GM18508 (cell line): ENCODE measurements around the gene ACOX3.
A peak's percentile ranks its signal among the peaks of the same experiment; 100 is the strongest.
"Not testable (repeated sequence)": the region's sequence is repeated elsewhere in the genome, so short reads cannot be mapped to it uniquely, and the experiment has no call there.

ENCODE experiments used
- ATAC-seq: cut with Tn5 transposase; IDR thresholded peaks from one replicate; pipeline ENCODE4 v1.9.1; 2021; ENCODE audit warnings: moderate number of reproducible peaks; ENCODE audit not compliant: insufficient read depth, unreplicated experiment

The ACOX3 gene

DNA sequence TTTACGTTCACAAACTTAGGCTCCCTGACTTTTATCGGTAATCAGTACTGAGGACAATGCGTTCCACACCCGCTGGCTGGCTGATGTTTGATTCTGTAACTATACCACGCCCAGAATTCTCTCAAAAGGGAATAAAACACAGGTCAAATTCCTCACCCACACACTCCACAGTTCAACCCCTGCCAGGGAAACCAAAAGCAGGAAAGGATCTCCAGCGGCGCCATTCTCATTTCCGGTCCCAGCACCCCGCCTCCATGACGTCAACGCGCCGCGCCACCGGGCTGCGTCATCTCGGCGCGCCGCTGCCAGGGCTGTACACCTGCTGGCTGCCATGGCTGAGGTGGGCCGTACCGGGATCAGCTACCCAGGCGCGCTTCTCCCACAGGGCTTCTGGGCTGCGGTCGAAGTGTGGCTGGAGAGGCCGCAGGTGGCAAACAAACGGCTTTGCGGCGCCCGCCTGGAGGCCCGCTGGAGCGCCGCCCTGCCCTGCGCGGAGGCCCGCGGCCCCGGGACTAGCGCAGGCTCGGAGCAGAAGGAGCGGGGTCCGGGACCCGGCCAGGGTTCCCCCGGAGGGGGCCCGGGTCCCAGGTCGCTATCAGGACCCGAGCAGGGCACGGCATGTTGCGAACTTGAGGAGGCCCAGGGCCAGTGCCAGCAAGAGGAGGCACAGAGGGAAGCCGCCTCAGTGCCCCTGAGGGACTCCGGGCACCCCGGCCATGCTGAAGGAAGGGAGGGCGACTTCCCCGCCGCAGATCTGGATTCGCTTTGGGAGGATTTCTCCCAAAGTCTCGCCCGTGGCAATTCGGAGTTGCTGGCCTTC lies at the start of gene ACOX3, which contains the start of gene TRMT44:
ACOX3 (minus strand) TSS at position 232 of the 820 bp plus-strand sequence. CDS start 24,202 bp downstream, outside the sequence.
TRMT44 (plus strand) TSS at position 286 of the 820 bp plus-strand sequence; CDS start at position 332, 46 bp downstream.
- peak; percentile 47 for ATAC-seq

DNA sequence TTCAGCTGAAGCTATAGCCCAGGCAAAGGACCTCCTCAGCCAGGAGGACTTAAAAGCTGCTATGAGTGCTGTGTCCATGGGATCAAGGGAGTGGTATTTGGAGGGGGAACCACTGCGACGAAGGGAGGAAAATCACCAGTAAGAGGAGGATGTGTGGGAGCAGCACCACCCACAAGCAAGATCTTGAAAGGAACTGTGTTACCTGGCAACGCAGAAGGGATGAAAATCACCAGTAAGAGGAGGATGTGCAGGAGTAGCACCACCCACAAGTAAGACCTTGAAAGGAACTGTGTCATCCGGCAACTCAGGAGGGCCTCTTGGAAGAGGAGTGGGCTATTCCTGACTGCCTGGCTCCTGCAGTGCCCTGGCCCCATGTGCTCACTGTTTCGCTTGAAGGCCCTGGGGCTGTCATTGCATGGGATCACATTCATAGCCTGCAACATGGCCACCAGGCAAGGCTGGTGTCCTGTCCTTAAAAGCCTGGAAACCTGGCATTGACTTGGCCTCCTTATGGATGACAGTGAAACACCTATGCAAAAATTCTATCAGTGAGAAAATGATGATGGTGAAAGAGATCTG lies 48.4 kb upstream of the ACOX3 start:
- no peak for ATAC-seq

DNA sequence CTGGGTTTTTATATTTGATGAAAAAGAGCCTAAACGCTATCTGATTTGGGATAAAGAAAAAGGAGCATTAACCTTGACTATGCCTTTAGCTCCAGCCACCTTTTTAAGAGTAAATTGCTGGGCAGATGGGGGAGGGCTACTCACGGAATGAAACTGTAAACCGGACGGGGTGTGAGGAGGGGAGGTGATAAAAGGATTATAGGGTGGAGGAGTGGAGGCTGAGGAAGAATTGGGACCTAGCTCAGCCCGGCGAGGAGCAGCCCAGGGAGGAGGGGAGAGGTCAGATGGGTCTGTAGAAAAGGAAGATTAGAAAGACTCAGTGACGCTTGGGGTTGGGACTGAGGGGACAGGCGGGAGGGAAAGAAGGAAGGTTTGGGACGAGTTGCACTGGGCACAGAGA lies 46.1 kb upstream of the ACOX3 start:
- ATAC-seq: not testable (repeated sequence)

DNA sequence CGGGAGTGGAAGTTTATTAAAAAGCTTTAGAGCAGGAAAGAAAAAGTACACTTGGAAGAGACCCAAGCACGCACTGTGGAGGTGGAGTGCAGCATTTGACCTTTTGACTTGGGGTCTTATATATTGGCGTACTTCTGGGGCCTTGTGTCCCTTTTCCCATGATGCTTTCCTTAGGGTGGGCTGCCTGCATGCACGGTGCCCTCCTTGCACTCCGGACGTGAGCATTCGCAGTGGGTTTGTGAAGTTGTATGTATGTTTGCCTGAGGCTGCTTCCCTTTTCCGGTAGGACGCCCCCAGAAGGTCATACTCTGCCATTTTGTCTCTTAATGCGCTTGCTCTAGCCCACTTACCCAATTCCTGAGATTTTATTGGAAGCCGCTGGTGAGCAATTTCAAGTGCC lies 39.7 kb upstream of the ACOX3 start:
- no peak for ATAC-seq

DNA sequence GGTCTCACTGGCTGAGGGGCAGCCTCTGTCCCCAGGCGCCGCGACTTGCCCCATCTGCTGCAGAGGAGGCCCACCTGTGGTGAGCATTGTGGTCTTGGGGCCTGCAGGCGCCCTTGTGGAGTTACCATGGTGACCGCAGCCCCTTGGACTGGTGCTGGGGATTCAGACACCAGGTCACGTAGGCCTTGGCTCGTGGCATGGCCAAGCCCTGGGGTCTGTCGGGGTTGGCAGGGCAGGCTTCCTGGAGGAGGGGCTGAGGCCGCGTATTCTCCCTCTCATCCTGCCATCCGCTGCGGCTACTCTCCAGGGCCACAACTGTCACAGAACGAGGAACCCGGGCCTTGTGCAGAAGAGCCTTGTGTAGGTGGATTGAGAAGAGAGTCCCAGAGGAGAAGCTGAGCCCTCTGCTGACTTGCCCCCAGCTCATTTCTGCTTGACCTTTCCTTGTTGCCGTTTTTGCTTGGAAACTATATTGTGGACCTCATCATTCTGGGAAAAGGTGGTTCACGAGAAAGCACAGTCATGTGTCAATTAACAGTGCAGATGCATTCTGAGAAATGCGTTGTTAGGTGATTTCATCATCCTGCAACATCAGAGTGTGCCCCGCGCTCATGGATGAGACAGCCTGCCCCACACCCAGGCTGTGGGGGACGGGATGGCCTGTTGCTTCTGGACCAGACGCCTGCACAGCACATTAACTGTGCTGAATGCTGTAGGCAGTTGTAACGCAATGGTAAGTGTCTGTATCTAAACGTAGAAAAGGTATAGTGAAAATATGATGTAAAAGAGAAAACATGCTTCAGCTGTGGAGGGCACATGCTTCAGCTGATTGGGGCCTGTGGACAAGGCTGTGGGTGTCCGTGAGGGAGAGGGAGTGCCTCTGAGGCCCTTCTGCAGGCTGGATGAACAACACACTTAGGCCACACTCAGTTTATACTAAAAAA lies 38.5 kb upstream of the ACOX3 start:
- no peak for ATAC-seq

DNA sequence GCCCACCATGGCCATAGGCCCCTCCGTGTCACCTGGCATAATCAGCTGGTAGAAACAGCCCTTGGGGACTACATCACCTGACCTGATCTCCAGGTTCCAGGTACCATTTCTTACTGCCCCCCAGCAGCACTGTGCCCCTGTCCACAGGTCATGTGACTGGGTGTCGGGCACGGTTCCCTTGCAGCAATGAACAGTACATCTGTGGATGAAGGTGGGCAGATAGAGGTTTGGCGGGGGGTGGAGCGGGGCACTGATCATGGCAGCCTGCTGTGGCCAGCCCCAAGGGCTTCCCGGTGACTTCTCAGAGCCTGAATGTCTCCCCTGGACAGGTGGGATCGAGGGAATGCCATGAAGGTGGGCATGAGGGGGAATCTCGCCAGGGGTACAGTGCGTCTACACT lies 37.8 kb upstream of the ACOX3 start:
- no peak for ATAC-seq

DNA sequence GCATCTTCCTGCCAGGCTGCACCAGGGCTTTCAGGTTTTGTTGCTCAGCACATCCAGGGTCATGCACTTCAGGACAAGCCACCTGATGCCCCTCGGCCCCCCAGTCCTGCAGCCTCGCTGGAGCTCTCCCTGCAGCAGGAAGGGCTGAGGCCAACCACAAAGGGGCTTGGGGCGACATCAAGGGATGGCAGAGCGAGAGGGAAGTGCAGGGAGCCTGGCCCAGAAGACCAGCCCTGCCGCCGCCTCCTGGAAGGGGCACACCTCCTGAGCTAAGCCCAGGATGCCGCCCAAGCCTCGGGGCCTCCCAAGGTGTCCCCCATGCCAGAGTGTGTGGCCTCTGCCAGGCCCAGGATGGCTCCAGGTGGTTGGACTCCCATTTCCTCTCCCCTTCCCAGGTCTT lies 37.2 kb upstream of the ACOX3 start:
- no peak for ATAC-seq

DNA sequence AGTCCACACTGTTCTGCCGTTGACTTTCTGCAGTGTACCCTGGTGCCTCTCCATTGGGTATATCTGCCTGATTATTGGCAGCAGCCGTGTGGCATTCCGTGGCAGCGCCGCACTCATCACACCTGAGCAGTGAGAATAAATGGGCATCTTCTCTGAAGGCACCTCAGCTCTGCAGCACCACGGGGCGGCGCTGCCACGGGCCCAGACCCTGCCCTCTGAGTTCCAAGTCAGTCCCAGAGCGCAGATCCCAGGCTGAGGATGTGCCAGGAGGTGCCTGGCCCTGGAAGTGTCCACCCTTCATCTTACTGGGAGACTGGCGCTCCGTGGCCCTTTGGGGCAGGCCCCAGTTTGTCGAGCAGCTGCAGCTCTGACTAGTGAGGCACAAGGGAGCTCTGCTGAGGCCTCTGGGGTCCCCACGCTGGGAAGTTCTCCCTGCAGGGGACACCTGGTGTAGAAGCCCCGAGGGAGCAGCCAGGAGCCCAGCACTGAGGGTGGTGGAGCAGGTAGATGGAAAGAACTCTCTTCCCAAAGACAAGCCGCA lies 36.6 kb upstream of the ACOX3 start:
- ATAC-seq: no peak

DNA sequence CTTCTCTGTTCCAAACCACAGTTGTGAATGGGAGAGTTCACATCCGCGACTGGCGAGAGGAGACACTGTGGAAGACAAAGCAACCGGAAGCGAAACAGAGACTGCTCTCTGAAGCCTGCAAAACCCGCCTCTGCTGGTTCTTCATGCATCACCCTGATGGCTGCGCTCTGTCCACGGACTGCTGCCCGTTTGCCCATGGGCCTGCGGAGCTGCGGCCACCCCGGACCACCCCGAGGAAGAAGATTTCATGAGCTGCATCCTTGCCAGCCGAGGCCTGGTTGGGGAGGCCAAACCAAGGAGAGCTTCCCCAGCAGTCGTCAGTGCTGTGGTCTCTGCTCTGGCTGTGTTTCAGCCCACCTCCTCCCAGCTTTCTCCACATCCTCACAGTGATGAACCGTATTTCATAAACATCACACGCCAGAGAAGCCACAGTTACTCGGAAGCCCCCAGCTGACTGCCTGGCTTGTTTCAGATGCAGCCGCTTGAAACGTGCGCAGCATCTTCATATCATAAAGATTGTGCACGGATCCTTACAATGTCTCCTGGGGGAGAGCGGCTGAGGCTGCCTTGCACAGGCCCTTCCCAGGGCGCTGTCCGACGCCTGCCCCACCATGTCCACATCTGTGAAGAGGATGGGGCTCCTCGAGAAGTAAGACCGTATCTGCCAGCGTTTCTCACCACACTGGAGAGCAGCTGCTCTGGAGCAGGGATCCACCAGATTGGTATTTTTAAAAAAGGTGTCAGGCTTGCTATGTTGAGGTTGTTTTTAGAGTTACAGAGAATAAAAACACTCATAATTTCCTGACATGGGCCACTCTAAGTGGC lies 35.4 kb upstream of the ACOX3 start:
- ATAC-seq: no peak

DNA sequence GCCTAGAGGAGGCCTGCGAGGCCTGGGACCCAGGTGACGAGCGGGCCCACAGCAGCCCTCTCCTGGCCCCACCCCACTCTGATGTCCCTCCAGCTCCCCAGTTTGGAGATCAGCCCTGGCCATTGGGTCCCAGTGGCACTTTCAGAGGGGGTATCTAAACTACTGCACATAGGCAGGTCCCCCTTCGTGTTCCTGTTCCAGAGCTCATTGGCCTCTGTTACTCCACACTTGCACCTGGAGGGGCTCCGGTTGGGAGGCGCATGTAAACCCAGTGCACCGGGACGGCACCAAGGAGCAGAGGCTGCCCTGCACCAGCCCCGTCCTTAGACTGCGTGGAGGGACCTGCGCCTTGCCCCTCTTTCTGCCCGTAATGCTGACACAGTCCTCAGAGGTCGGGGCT lies 34.3 kb upstream of the ACOX3 start:
- no peak for ATAC-seq

DNA sequence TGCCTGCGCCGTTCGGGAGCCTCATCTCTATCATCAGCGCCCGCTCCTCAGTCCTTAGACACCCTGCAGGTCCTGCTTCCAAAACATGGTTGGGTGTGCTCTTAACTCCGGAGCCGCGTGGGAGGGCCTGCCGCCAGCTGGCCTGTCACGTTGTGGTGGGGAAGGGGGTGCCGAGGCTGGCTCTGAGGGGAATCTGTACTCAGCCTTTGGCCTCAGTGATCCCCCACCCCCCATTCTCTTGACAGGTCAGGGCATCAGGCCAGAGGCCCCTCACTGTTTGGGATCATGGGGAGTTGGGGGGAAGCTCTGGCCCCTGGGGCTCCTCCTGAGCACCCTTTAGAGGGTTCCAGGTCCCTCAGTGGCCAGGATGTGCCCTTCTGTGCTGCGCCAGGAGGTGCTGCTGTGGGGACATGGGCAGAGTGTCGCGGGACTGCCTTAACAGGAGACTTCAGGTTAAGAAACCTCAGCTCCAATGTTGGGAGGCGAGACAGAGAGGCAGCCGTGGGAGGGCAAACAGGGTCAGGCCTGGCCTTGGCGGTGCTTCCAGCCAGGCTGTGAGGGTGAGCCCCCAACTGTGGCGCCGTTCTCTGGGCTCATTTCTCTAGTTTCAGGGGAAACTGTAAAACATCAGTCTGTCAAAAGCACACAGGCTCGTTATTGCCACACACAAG lies 33.5 kb upstream of the ACOX3 start:
- ATAC-seq: no peak

DNA sequence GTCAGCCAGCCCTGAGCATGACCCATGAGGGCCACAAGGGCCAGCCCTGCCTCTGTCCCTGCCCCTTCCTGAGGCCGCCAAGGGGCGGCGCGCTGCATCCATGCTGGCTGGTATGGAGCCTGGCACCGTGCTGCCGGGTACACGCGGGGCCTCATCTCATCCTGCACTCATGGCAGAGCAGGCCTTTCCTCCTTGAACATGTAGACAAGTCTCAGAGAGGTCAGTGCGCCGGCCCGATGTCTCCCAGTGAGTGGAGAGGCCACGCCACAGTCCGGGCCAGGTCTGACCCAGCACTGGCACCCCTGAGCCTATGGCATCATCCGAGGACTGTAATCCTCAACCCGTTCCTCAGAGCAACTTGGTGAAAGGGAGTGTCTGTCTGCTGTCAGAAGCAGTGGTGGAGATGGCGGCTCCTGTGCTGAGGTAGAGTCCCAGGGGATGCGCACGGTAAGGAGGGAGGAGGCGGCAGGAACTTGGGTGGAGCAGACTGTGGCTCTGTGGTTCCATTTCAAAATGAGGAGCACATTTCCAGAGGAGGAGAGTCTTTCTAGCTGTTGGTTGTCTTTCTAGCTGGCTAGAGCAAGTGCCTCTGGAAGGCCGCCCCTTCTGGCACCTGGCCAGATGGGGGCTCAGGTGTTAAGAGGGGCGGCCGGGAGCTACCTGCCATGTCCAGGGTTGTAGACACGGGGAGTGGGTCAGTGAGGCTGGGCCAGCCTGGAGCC lies 32.8 kb upstream of the ACOX3 start:
- ATAC-seq: no peak

DNA sequence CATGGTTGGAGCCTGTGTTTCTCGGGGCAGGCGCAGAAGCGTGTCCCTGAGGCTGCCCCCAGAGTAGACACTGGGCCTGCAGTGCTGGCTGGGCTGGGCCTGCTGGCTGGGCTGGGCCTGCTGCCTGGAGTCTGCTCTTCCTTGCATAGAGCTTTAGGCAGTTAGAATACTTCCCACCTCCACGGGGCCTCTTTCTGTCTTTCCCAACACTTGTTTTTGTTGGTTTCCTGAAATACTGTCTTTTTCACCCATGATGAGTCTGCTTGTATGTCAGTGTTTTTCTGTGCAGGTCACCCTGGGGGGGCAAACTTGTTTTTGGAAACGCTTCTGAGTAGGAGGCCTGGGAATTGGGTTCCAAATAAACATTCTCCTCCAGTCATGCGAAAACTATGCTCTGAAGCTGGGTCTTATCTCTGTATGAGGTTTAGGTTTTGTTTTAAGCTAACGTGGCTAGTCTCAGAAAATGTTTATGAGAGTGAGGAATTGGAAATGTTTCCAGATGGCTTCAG lies 32.2 kb upstream of the ACOX3 start:
- no peak for ATAC-seq

DNA sequence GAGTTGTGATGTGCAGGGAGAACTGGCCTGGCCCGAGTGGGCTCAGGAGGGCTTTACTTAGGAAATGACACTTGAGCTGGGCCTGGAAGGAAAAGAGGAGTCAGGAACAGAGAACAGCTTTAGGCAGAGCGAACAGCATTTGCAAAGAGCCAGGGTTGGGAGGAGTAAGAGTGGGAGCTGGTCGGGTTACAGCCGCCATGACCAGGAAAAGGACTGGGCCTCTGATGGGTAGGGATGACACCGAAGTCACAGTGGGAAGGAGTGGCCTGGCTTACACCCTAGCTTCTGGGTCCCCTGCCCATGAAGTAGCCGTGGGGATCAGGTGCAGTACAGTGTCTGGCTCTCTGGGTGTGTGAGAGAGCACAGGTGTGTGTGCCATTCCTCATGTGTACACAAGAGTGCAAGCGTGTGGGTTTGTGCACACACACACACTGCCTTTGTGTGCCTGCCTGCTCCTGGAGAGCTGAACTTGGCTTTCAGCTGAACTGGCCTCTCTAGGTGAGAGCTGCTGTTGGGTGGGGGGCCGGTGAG lies 31.7 kb upstream of the ACOX3 start:
- no peak for ATAC-seq

DNA sequence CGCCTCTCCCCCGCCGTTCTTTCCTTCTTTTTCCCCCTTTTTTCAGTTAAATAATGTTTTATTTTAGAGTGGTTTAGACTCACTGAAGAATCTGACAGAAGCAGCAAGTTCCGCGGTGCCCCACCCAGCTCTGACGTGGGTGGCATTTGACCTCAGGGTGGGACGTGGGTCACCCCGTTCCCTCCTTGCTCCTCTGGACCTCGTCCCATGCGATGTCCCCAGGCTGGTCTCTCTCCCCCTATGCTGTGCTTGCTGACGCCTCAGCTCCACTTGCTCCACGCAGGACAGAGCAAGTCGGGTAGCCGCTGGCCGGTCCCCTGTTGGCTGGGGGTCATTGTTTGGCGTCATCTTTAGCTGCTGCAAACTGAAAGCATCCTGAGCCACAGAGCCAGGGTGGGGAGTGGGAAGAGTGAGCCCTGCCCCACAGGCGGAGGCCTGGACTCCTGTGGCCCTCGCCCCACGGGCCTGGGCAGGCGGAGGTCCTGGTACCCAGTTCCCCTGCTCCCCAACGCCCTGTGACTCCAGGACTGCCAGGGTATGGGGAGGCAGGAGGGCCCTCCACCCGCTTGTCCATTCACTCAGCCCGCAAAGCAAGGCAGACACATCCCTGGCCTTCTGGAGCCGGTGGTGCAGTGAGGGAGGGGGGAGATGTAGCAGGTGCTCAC lies 30.8 kb upstream of the ACOX3 start:
- ATAC-seq: no peak

DNA sequence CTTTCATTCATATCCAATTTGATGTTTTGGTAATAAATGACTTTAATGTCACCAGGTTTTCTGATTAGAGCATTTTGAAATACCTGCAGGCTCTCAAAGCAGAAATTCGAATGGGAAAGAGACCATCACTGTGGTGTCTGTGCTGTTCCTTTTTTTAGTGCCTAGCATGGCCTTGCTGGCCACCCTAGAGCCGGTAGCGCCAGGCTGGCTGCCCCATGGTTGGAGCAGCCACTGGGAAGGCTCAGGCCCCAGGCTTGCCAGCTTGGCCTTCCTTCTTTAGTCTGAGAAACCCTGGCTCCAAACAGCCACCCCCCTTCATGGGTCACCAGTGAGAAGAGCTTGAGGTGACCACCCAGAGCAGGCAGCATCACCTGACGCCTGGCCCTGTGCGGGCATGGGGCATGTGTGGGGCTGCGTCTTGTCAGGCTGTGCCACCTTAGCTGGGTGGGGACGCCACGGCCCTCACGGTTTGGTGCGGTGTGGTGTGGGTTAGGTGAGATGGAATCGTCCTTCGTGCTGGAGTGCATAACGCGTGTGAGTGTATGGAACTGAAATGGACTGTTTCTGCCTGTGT lies 30.0 kb upstream of the ACOX3 start:
- no peak for ATAC-seq

DNA sequence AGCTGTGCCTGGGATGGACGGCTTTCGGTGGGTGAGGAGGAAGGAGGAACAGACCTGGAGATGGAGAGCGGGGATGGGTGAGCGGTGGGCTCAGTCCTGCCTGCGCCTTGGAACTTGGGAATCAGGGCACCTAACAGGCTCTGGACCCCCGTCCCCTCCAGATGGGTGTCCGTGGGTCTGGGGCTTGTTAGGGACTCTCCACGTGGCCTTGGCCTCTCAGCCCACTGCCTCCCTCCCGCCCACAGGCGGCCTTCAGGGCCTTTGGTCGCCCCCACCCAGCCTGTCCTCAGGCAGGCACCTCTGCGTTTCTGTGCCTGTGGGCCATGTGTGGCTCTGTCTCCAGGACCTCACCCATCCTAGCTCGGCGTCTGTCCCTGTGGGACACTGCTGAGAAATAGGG lies 29.0 kb upstream of the ACOX3 start:
- ATAC-seq: no peak
